HG03175 (cell line): ENCODE measurements around the gene AMFR.

ENCODE experiments used
- ATAC-seq: cut with Tn5 transposase; IDR thresholded peaks from one replicate; pipeline ENCODE4 v1.9.1; 2021; ENCODE audit warnings: mild to moderate bottlenecking, moderate library complexity; ENCODE audit not compliant: unreplicated experiment

The AMFR gene

GRCh38 chr16:56363781-56364565 lies 61.4 kb downstream of the AMFR start:
- no peak for ATAC-seq

DNA sequence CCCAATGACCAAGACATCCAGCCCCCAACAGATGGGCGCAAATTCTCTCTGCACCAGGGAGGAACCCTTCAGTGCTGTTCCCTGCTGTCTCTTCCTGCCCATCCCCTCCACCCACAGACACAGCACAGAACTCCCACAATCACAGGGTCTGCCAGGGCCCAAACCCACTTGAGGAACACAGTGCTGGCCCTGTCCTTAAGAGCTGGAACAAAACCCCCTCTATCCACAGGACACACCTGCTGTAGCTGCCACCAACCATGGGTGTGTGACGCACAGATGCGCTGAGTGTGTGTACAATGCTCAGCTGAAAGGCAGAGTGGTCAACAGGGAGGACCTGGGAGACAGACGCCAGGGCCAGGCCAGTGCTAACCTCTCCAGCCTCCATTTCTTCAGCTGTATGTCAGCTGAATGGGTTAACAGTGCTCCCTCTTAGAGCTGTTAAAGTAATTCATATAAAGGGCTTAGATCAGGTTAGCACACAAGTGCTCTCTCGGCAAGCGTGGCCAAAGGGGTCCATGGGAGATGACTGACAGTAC lies 62.1 kb downstream of the AMFR start:
- no peak for ATAC-seq

DNA sequence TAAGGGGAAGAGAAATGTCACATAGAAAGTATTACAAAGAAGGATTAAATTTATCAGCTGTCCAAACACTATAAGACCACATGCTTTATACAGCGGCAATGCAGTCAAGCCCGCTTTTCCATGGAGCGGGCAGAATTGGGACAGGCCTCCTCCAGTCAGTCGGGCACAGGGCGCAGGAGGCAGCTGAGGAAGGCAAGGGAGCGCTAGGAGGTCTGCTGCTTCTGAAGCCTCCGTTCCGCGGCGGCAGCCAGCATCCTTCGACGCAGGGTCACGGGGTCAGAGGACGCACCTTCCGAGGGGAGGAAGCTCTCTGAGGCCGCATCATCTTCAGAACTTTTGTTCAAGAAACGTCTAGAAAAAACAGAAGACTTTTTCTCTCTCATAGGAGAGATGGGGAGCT lies 62.6 kb downstream of the AMFR start:
- no peak for ATAC-seq

DNA sequence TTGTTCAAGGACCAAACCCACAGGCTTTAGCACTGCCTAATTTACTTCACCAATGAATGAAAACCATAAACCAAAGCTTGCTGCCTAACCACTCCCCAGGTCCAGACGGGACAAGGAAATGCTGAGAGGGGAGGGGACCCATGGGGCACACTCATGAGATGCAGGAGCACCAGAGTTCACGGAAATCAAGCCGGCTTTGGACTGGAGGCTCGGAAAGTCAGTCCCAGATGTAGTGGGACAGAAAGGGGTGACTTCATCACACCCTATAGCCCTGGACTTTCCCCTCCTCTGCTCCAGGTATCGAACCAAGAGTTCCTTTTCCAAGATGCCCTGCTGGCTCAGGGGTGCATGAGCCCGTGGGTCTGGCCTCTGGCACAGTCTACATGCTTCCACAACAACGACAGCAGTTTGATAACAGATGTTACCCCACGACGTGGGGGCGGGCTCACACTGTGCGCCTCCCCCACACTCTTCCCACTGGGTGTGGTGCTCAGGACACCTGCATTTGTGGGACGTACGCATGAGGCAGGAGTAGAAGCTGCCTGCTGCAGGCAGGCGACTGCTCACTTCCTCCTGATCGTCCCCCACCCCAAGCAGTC lies 63.2 kb downstream of the AMFR start:
- no peak for ATAC-seq

DNA sequence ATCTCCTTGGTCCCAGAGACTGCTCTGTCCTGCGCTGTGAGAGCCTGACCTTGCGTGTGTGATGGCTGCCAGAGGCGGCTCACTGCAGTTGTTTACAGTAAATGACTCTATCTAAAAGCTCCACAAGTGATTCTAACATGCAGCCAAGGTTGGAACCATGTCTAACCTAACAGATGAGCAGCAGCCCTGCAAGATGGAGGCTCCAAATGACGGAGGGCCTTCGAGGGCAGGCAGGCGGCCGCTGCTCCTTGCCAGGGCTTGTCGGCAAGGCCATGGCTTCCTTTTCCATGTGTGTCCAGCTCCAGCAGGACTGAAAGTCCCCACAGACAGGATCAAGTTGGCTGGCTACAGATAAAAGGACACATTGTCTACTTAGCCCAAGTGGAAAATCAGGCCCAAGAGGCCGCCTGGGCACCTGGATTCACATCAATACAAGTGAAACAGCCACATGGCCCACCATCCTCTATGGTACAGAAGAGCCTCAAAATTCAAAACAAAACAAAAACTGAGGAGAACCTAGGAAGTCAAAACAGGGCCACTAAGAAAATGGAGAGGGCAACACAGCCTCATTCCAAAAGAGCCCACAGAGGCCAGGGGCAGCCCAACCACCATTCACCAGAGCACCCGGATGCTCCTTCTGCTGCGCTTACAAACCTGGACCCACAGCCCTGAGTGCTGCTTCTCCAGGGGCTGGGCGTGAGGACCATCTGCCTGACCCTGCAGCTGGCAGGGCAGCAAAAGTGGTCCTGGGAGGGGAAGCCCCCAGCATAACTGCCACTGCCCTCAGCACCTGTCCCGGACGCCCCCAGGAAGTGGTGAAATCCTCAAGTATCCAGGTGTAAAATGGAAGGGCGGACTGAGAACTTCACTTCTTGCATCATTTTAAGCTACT lies 65.0 kb downstream of the AMFR start:
- ATAC-seq: no peak

GRCh38 chr16:56357765-56358322 lies 67.5 kb downstream of the AMFR start:
- ATAC-seq: no peak

DNA sequence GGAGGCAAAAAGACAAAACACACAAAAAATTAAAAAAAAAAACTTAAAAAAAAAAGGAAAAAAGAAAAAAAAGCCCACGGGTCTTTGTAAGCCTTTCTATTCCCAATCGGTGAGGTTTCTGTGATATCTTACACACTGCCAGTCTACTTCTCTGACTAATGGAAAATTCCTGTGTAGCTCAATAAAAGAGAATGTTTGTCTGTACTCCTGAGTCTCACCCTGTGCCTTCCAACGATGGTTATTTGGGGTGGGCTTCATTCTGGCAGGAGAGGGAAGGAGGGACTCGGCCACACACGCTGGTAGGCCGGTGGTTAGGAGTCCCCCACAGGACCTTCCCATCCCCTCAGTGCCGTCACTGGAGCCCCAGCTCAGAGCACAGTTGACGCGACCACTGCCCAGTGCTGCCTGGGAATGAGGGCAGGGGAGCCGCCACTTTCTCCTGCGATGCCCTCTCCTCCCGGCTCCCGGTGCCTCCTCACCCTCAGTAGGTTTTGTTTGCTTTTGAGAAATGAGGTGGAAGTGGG lies 68.0 kb downstream of the AMFR start:
- ATAC-seq: no peak

DNA sequence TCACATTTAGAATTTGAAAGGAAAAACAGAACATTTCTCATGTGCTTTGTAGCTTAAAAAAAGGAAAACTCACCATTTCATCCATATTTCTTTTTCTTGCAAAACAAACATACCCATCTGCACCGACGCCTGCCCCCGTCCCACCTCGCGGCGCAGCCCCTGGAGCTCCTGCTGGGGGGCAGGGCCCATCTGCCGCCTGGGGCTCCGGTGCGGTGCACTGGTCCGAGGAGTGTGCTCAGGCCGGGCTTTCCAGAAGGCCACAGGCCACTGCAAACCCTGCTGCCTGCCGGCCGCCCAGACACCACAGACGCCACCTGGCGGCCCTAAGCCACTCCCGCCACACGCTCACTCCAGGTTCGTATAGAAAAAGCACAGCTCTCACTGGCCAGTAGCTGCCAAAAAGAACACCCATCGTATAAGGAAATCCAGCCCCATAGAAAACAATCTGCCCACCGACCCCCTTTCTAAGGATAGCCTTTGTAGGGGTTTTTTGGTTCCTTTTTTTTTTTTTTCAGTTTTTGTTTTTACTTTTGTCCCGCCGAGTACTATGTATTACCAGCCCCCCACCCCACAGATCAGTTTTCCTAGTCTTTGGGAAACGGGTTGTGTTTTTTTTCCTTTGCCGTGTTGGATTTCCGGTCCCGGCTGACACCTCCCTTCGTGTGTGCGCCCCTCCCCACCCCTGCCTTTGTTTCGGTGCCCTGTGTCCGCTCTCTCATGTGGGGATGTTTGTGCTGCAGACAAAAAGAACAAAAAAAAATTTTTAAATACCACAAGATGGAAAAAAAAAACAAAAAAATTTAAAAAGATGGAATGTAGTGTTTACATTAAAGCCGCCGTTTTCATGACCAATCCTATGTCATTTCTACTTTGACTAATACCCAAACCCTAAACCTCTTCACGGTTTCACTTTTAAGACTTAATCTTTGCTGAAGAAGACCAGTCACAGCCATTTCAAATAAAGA lies 68.8 kb downstream of the AMFR start:
- peak; percentile 93 for ATAC-seq

DNA sequence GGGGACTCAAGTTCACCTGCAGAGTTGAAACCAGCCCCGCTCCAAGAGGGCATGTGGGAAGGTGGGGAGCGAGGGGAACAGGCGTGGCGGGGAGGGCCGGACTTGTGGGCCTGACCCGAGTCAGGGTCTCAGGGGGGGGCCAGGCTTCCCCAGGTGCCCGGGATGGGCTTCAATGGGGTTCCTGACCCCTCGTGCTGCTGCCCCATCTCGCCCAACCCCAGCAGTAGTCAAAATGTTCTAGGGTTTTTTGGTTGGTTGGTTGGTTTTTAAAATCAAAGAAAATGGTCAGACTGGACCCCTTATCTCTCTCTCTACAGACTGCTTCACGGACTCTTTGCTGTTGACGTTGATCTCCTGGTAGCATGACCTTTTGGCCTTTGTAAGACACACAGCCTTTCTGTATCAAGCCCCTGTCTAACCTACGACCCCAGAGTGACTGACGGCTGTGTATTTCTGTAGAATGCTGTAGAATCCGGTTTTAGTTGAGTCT lies 69.5 kb downstream of the AMFR start:
- no peak for ATAC-seq

DNA sequence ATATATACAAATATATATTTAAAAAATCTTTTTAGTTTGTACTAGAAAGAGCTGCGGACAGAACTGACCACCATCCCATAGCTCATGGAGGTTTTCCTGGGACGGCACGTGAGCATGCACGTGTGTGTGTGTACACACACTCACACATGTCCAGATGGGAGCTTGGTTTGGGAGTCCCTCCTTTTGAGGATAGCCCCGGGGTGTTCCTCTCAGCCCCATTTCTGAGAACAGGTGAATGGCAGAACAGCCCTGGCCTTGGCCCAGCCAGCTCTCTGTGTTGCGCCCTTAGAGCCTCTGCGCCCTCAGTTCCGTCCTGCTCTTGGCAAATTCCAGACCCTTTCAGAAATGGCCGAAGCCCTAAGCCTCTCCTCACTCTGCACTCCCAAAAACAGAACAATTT lies 70.1 kb downstream of the AMFR start:
- ATAC-seq: no peak

DNA sequence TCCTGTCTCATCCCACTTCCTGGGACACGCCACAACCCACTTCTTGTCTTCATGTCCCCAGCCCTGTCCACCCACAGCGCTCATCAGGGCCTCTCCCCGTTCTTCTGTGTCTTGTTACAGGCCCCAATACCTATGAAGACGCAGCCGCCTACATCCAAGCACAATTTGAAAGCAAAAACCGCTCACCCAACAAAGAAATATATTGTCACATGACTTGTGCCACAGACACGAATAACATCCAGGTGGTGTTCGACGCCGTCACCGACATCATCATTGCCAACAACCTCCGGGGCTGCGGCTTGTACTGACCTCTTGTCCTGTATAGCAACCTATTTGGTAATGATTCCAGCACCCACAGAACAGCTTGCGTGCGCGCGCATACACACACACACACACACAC lies 70.6 kb downstream of the AMFR start:
- ATAC-seq: no peak

- no peak for ATAC-seq
Observed at GRCh38 chr16:56354016-56354415, 71.3 kb downstream of the AMFR start.

DNA sequence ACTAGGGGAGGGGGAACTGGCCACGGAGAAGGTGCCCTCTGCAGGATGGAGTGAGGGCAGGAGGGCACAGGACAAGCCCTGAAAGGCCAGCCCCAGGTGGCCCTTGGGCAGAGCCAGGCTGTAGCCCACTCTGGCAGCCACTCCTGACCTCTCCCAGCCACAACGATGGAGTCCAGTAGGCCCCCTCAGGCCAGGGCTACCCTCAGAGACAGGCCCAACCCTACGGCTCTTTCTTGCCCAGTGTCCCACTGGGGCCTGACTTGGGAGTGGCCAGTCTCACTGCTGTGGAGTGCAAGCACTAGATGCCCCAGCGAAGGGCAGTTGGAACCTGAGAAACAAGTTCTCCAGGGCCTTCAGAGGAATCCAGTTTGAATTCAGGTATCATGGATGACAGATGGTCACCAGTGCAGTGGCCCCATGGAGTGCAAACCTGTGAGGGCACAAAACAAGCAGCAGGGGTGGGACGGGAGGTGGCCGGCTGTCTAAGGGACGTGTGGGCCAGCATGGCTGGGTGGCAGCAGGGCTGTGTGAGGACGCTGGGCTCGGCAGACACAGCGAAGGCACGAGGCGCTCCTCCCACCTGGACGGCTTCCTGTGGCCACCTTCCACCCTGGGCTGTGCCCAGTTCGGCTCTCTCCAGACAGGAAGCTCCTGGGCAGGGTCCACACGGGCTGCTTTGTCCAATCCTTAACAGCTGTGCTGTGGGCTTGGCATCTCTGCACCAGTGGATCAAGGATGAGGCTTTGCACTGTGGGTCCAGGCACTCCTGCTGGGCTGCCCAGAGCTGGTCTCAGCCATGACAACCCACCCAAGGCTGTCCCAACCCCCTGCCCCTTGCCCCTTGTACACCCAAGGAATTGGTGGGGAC lies 72.1 kb downstream of the AMFR start:
- ATAC-seq: no peak

DNA sequence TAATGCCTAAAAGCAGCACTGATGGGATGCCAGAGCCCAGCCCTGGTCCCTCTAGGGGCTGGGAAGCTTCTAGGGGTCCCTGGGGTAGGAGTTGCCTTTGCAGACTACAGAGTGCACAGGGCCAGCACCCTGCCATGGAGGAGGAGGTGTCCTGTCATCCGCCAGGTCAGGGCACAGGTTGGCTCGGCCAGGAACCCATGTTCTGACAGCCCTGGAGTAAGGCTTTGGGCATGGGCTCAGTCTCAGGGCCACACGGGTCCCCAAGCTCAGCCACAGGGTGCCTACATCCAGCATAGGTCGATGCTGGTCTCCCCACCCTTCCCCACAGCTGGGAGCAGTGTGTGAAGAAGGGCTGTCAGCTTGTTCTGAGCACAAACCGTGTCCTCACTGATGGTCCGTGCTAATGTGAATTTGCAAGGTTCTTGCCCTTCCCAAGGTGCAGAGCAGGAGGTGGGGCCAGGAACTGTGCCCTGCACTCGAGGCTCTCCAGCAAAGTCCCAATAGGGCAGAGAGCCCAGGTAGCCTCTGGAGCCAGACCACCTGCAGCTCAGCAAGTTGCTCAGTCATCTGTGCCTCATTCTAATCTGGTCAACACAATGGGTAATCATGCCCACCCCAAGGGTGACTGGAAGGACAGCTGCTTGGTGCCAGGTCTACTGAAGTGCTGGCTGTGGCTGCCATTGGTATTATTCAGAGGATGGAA lies 72.8 kb downstream of the AMFR start:
- ATAC-seq: no peak

GRCh38 chr16:56351481-56351880 lies 73.9 kb downstream of the AMFR start:
- ATAC-seq: no peak

DNA sequence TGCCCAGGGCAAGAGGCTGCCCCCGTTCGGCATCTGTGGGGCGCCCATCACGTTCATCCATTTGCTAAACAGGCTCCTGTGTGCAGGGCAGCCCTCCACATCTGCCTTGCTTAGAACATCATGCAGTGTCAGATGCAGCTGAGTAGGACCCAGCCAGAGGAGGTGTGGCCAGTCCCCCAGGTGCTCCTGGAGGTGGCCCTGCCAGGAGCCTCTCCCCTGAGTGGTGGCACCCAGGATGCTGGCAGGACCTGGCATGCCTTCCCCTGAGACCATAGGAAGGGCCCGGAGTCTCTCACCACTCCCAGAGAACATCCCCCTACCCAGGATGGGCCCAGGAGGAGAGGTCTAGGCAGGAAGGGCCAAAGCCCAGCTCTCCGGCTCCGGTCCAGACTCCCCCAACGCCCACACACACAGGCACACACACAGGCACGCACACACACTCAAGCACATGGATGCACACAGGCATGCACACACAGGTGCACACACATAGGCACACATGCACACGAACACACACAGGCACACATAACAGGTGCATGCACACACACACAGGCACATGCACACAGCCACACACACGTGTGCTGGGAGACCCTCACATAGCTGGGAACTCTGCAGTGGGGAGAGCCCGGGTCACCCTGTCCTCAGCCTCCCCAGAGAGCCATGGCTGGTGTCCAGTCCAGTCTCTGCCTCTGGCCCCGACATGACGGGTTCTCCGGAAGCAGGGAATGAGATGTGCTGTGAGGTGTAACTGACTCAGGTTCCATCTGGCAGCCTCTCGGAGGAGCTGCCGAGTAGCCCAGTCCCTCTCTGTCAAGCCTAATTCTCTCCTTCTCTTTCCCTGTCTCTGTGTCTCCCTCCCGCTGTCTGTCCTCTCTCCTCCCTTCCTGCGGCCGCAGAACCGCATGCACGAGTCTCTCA lies 74.6 kb downstream of the AMFR start:
- no peak for ATAC-seq

DNA sequence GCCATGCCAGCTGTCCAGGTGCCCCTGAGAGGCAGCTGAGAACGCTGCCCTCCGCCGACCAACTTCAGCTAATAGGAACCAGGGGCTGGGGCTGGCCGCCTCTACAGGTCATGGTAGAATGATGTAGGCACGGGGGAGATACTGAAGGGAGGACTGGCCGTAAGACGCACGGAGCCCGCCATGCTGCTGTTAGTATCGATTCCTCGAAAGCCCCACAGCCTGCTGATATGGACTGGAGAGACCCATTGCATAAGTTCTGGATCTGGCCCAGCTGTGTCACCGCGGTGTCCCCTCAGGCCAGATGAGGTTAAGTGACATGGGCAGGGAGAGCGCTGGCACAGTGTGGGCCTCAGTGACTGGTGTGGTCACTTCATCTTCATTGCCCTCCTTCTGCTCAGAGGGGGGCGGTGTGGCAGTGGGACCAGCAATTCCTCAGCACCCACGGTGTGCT lies 75.6 kb downstream of the AMFR start:
- ATAC-seq: no peak
